ENCODE results near the gene XAGE1B. TPM values are rescaled to one million over a fixed set of nuclear protein-coding genes. Genes with fewer than 3 reads are reported as not detected.
"Not testable (repeated sequence)": the region's sequence is repeated elsewhere in the genome, so short reads cannot be mapped to it uniquely, and the experiment has no call there.

The XAGE1B gene, protein sequence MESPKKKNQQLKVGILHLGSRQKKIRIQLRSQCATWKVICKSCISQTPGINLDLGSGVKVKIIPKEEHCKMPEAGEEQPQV
- not detected in 2 replicates for total RNA-seq
- not detected for polyA plus RNA-seq (2012)

DNA sequence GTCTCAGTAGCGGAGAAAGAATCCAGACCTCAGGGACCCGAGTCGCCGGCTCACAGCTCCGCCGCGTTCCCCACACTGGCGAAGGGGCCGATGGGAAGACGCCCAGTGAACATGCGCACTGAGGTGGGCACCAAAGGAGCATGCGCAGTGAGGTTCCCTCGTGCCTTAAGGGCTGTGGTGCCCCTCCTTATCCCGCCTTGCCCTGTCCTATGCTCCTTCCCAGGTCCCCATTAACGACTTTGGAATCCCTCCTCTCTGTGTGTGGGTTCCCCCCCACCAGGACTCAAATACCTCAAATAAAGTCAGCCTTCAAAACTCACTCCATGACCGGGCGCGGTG is at the start of gene XAGE1B:
Gene XAGE1B, minus strand, starts transcription at position 77 of the 339 bp plus-strand sequence. CDS start 1,536 bp downstream, outside the sequence.
- DNase-seq (ENCODE audit: low read depth) = not testable (repeated sequence)

DNA sequence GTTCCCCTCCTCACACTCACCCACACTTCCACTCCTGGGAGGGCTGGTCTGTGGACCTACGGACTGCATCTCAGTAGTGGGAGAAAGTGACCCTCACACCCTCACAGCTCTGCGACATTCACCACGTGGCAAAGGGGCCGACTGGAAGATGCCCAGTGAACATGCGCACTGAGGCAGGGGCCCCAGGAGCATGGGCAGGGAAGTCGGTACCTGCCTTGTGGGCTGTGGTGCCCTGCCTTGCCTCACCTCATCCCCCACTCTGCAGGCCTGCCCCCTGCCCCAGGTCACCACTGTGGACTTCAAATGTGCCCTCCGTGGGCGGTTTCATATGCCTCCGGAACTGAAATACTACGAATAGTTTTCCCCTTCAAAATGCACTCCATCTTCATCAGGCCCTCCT is 46.2 kb upstream of the XAGE1B start:
- no peak for DNase-seq (ENCODE audit: low read depth)

DNA sequence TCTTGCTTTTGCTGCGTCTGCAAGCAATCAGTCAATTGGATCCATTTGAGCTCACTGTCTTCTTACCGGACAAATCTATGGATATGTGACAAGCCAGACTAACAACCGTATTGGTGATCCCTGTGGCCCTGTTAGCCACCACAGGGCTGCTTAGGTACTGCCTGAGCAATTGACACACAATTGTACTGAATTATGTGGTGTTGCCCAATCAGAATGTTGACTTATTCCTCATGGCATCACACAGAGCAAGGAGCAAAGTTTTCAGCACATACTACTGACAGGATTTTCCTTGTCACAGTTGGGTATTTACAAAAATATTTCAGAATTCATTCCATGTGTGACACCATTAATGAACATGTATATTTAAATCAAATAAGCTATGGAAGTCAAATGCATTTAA is 41.3 kb upstream of the XAGE1B start:
- no peak for DNase-seq (ENCODE audit: low read depth)

DNA sequence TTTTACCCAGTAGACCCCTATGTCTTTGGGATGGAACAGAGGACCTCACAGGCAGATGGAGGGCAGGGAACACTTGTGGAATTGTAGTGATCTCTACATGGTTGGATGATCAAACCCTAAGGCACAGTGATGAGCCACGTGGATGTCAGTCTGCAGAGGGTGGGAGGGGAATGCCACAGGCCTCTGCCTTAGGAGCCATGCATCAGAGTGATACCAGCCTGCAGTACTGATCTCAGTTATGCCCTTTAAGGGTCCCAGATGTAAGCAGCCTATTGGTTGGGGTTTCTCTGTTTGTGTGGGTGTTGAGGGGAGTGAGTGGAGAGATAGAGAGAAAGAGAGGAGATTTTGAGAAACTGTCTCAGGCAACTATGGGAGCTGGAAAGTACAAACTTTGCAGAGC is 39.9 kb upstream of the XAGE1B start:
- DNase-seq (ENCODE audit: low read depth) = no peak

DNA sequence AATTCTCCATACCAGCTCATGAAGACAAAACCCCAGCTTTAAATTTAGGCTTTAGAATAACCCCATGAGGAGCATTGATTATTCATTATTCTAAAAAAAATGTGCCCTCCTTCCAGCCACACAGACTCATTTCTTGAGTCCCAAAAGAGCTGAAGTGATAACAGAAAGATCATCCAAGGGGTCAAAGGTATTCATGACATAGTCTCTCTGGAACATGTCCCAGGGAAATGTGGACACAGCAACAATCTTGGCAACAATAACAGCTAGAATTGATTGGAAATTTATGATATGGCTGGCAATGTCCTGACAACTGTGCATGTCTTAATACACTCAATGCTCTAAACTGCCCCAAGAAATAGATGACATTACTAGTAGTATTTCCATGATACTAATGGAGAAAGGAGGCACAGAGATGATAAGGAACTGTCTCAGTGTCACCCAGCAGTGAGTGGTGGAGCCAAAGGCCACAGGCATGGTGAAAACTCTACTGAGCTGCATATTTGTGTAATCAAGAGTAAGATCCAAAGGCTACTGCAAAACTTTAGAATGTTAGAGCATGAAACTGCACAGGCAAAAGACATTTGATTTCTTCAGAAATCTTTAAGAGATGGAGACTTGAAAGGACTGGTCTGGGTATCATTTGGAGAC is 37.3 kb upstream of the XAGE1B start:
- DNase-seq (ENCODE audit: low read depth) = no peak

DNA sequence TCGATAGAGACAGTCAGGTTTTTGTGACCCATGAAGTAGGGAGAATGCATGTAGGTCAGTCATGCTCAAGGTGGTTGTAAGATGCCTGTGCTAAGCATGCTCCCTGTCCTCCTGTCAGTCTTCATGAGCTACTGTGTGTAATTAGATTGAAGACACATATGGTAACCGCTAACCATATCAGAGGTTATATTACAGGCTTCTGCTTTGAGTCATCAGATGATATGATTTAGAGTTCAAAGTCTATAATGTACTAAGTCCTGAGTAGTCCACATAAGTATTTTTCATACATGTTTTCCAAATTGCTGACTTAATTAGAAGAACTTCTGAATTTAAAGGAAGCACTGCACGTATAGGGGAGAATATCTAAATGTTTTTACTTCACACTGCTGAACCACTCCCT is 31.9 kb upstream of the XAGE1B start:
- DNase-seq (ENCODE audit: low read depth) = not testable (repeated sequence)

DNA sequence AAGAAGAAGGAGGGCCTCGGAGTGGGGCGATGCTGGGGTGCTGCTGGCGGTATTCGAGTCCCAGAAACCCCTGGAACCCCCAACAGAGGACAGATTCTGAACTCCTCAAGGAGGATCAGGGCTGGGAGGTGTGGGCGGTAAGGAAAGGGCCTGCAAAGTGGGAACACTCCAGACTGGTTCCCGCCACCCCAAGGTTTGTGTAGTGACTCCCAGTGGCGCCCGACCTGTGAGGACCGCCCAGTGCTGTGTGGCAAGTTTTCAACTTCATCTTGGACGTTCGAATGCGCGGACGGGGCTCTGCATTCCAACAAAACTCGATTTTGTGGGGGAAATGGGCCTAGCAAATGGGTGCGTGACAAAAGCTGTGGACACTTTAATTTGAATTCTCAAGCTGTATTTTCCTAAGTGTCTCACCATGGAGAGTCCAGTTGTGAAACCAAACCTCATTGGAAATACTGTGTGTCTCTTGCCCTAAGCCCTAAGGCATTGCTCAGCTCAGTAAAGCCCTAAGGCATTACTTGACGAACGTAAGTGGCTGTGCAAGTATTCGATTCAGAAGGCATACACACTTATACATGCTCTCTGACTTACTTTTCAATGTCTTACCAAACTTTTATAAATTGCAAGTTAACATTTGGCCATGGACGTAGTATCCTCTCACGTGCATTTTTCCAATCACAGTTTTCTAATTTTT is 27.4 kb upstream of the XAGE1B start:
- no peak for DNase-seq (ENCODE audit: low read depth)

DNA sequence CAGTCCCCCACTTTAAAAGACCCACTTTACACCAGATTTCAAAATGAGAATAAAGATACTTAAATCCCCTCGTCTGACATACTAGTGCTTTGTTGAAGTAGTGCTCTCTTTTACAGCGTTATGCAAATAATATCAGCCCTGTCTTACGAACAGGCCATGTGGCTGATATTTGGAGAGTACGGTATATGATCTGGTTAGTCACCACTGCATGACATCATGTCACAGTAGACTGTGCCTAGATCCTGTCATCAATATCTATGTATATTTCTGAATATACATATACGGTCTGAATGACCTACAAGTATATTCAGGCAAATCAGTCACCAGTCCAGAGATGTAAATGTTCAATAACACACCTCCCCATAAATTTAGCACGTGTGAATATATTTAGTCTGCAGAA is 25.4 kb upstream of the XAGE1B start:
- no peak for DNase-seq (ENCODE audit: low read depth)

DNA sequence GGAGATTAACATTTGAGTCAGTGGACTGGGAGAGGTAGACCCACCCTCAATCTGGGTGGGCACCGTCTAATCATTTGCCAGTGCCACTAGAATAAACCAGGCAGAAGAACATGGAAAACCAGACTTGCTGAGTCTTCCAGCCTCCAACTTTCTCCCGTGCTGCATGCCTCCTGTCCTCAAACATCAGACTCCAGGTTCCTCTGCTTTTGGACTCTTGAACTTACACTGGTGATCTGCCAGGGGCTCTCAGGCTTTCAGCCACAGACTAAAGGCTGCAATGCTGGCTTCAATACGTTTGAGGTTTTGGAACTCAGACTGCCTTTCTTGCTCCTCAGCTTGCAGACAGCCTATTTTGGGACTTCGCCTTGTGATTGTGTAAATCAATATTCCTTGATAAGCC is 24.2 kb upstream of the XAGE1B start:
- not testable (repeated sequence) for DNase-seq (ENCODE audit: low read depth)

DNA sequence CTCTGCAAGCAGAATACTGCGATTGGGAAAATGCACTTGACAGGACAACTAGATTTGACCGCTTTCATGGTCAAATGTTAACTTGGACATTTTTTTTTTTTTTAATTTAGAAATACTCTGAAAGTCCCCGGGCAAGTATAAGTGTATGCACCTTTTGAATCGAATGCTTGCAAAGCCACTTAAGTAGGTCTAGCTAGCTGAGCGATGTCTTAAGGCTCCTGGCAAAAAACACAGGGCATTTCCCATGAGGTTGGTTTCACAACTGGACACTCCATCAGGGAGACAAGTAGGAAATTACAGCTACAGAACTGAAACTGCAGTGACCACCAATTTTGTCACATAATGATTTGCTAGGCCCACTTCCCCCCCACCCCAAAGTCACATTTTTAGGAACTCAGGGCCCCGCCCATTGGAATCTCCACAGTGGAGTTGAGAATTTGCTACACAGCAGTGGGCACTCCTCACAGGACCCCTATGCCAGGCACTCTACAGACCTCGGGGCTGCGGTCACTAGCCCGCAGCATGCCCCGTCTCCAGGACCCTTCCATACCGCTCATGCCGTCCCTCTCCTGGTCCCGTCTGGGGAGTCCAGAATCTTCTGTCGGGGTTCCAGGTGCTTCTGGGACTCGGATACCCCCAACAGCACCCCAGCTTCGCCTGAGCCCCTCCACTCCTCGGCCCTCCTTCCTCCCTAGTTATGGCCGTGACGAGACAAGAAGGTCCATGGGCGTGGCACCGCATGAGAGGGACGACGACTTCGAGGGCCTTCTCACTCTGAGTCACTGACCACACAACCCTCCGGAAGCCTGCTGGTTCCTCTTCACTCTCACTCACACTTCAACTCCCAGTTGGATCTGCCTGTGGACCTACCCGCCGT is 515 bp downstream of the XAGE1B start:
- DNase-seq (ENCODE audit: low read depth) = not testable (repeated sequence)

DNA sequence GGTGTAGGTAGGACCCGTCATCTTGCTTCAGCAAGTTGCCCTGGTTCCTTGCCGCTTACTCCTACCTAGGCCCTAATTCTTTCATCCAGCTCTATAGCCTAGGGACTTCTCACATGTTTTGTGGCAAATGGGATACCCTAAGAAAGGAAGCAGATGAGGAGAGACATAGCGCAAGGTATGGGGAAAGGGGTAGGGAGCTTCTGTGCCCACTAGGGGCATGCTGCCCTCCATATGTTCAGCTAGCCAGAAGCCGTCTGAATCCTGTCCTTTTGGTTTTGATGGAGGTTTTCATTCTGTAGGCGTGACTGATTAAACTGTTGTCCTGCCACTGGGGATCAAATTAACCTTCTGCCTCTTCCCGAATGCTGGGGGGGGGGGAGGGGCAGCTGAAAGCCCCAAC is 5.7 kb downstream of the XAGE1B start:
- not testable (repeated sequence) for DNase-seq (ENCODE audit: low read depth)

DNA sequence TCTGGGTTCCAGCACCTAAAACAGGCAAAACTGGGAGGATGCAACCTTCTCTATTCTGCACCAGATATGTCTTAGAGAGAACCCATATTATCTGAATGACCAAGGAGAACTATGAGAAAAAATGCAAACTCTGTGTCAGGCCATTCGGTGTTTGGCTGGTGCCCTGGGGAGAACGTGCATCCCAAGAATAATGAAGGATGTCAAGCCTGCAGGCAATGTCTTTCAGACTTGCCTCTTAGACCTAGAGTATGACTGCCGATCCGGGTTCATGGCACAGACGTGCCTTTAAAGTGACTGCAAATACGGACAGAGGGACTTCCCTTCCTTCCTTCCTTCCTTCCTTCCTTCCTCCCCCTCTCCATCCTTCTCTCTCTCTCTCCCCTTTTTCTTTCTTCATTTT is 6.9 kb downstream of the XAGE1B start:
- DNase-seq (ENCODE audit: low read depth) = no peak

DNA sequence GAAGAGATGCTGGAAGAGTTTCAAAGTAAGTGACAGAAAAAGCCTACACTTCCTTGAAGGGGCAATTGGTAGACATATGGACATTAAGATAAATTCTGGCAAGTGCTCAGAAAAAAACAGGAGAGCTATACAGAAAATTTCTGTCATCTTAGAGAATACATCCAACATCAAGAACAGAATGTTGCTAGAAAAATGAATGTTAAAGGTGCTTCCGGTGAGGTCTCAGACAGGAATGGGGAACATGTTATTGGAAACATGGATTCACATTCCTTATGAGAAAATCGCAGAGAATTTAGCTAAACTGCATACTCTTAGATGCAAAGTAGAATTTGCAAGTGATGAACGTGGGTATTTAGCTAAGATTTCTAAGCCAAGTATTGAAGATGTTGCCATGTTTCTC is 9.5 kb downstream of the XAGE1B start:
- no peak for DNase-seq (ENCODE audit: low read depth)

DNA sequence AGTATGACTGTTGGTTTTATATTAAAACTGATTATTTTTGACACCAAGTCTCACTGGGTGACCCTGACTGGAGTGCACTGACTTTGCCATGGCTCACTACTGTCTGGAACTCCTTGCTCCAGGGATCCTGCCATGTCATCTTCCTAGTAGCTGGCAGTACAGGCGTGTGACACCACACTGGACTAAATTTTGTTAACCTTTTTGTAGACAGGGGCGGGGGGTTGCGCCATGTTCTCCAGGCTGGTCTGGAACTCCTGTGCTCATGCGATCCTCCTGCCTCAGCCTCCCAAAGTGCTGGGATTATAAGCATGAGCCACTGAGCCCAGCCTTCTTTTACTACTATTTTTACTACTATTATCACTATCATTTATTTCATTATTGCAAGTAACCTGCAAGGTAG is 12.3 kb downstream of the XAGE1B start:
- DNase-seq (ENCODE audit: low read depth) = no peak

DNA sequence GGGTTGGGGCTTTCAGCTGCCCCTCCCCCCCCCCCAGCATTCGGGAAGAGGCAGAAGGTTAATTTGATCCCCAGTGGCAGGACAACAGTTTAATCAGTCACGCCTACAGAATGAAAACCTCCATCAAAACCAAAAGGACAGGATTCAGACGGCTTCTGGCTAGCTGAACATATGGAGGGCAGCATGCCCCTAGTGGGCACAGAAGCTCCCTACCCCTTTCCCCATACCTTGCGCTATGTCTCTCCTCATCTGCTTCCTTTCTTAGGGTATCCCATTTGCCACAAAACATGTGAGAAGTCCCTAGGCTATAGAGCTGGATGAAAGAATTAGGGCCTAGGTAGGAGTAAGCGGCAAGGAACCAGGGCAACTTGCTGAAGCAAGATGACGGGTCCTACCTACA is 15.5 kb downstream of the XAGE1B start:
- not testable (repeated sequence) for DNase-seq (ENCODE audit: low read depth)

DNA sequence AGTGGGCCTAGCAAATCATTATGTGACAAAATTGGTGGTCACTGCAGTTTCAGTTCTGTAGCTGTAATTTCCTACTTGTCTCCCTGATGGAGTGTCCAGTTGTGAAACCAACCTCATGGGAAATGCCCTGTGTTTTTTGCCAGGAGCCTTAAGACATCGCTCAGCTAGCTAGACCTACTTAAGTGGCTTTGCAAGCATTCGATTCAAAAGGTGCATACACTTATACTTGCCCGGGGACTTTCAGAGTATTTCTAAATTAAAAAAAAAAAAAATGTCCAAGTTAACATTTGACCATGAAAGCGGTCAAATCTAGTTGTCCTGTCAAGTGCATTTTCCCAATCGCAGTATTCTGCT is 20.5 kb downstream of the XAGE1B start:
- not testable (repeated sequence) for DNase-seq (ENCODE audit: low read depth)

DNA sequence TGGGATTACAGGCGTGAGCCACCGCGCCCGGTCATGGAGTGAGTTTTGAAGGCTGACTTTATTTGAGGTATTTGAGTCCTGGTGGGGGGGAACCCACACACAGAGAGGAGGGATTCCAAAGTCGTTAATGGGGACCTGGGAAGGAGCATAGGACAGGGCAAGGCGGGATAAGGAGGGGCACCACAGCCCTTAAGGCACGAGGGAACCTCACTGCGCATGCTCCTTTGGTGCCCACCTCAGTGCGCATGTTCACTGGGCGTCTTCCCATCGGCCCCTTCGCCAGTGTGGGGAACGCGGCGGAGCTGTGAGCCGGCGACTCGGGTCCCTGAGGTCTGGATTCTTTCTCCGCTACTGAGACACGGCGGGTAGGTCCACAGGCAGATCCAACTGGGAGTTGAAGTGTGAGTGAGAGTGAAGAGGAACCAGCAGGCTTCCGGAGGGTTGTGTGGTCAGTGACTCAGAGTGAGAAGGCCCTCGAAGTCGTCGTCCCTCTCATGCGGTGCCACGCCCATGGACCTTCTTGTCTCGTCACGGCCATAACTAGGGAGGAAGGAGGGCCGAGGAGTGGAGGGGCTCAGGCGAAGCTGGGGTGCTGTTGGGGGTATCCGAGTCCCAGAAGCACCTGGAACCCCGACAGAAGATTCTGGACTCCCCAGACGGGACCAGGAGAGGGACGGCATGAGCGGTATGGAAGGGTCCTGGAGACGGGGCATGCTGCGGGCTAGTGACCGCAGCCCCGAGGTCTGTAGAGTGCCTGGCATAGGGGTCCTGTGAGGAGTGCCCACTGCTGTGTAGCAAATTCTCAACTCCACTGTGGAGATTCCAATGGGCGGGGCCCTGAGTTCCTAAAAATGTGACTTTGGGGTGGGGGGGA is 21.1 kb downstream of the XAGE1B start, which contains the start of gene XAGE1A:
Gene XAGE1A, plus strand, starts transcription at position 264 of the 874 bp plus-strand sequence. CDS start 1,554 bp downstream, outside the sequence.
- DNase-seq (ENCODE audit: low read depth) = not testable (repeated sequence)

DNA sequence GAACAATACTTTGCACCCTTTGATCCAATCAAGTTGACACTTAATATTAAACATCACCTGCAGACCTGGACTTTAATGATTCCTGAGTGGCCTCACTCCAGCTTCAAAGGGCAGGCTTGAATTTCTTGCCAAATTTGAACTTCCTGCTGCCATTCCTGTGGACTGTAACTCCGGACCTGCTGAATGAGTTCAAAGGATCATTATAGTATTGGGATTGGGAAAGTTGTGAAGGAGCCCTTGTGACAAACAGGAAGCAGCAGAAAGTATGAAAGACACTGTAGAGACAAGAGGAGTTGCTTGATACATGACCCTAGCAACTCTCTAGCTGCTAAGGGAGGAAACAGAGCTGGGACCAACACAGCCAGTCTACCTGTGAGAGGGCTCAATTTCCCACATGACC is 45.6 kb downstream of the XAGE1B start:
- not testable (repeated sequence) for DNase-seq (ENCODE audit: low read depth)

Data from myocyte (in vitro differentiated cells).